GM20431 (cell line): ENCODE data around the gene HCST.
"Not testable (repeated sequence)": the region's sequence is repeated elsewhere in the genome, so short reads cannot be mapped to it uniquely, and the experiment has no call there.

Experiments
- in situ Hi-C: fragments of 300-500 bp; cut with MseI, MboI; formaldehyde crosslinking; loops from one replicate; pipeline ENCODE4 v1.15.0; 2020; ENCODE audit warnings: low sequenced_read_pairs; ENCODE audit not compliant: unreplicated experiment

The HCST gene

DNA sequence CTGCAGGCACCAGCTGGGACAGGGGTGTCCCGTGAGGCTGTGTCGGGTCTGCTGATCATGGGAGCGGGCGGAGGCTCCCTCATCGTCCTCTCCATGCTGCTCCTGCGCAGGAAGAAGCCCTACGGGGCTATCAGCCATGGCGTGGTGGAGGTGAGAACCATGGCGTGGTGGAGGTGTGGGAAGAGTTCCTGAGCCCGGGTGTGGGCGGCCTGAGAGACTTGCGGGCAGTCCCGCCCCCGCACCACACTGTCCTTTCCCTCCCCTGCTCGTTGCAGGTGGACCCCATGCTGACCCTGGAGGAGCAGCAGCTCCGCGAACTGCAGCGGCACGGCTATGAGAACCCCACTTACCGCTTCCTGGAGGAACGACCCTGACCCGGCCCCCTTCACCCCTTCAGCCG is 23.3 kb upstream of the HCST start:
- in situ Hi-C loops = no loop called here

DNA sequence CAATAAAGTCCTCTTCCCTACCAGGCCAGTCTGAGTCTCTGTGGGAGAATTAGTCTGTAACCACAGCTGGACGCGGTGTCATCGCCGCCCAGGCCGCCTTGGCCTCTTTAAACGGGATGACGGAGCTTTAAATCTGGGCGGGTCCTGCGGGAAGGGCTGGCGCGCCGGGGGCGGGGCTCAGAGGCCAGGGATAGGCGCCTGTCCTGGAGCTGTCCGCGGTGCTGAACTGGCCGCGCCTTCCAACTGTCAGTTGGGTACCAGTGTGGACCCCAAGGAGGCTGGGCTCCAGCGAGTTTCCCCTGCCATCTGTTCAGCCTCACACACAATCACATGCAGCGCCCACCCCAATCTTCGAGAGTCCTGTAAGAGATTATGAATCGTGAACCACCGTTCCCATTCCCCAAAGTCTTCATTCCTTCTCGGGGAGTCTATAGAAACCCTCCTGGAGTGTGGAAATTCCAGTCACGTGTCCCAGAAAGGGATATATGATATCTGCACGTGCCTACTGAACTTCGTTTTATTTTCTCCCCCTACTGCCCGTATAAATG is 22.5 kb upstream of the HCST start:
- in situ Hi-C loops = no loop called here

- in situ Hi-C loops = no loop called here
Observed at GRCh38 chr19:35882114-35882832, 20.1 kb upstream of the HCST start.

- in situ Hi-C loops = no loop called here
Observed at GRCh38 chr19:35883882-35884281, 18.4 kb upstream of the HCST start.

- in situ Hi-C loops = loop anchor here (5.0 kb wide), 1 partner anchor 47 kb away; no protein-coding TSS in a partner anchor
Observed at GRCh38 chr19:35885225-35885738, 17.0 kb upstream of the HCST start.

DNA sequence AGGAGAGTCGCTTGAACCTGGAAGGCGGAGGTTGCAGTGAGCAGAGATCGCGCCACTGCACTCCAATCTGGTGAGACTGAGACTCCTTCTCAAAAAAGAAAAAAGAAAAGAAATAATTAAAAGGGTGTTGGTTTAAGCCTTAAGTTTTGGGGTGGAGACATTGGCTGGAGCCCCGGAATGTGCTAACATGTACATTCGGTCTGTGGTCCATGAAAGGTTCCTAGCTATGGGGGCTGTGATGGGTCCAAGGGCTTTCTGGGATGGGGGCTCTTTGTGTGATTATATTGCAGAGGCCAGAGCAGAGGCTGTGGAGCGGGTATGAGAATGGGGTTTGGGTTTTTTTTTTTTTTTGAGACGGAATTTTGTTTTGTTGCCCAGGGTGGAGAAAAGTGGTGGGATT is 16.4 kb upstream of the HCST start:
- in situ Hi-C loops = loop anchor here (5.0 kb wide), 1 partner anchor 46 kb away; no protein-coding TSS in a partner anchor

DNA sequence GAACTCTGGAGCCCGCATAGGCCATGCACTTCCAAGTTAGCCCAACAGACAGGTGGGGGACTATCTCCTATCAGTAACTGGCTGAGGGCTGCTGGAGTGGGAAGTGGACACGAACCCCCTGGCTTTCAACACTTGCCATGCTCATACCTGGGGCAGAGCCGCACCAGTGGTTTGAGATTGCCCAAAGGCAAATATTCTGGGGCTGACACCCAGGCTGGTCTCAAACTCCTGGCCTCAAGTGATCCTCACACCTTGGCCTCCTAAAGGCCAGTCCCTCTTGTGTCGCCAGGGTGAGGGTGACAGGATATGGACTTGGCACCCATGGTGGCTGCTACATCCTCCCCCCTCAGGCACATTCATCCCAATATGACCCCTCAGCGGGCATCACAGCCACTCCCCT is 15.1 kb upstream of the HCST start:
- in situ Hi-C loops = loop anchor here (5.0 kb wide), 1 partner anchor 45 kb away; no protein-coding TSS in a partner anchor

GRCh38 chr19:35888398-35888797 is 13.9 kb upstream of the HCST start:
- in situ Hi-C loops = loop anchor here (5.0 kb wide), 1 partner anchor 44 kb away; no protein-coding TSS in a partner anchor

- in situ Hi-C loops = loop anchor here (5.0 kb wide), 1 partner anchor 43 kb away; no protein-coding TSS in a partner anchor
Observed at GRCh38 chr19:35889370-35890112, 12.8 kb upstream of the HCST start.

- in situ Hi-C loops = no loop called here
Observed at GRCh38 chr19:35890113-35890650, 12.1 kb upstream of the HCST start.

DNA sequence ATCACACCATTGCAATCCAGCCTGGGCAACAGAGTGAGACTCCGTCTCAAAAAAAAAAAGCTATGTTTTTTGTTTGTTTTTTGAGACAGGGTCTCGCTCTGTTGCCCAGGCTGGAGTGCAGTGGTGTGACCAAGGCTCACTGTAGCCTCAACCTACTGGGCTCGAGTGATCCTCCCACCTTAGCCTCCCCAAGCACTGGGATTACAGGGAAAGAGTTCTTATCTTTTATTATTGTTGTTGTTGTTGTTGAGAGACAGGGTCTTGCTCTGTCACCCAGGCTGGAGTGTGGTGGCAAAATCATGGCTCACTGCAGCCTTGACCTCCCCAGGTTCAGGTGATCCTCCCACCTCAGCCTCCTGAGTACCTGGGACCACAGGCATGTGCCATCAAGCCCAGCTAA is 10.5 kb upstream of the HCST start:
- in situ Hi-C loops = not testable (repeated sequence)

DNA sequence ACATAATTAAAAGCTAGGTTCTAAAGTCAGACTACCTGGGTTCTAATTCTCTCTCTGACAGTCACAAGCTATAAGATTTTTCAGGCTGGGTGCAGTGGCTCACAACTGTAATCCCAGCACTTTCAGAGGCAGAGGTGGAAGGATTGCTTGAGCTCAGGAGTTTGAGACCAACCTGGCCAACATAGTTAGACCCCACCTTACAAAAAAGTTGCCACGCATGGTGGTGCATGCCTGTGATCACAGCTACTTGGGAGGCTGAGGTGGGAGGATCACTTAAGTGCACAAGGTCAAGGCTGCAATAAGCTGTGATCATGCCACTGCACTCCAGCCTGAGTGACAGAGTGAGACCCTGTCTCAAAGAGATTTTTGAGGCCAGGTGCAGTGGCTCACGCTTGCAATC is 8.0 kb upstream of the HCST start:
- in situ Hi-C loops = no loop called here

GRCh38 chr19:35895911-35896642 is 6.3 kb upstream of the HCST start:
- in situ Hi-C loops = no loop called here

- in situ Hi-C loops = no loop called here
Observed at GRCh38 chr19:35896643-35897040, 5.7 kb upstream of the HCST start.

- in situ Hi-C loops = no loop called here
Observed at GRCh38 chr19:35897706-35898451, 4.5 kb upstream of the HCST start.

GRCh38 chr19:35898499-35898809 is 3.9 kb upstream of the HCST start:
- in situ Hi-C loops = no loop called here

DNA sequence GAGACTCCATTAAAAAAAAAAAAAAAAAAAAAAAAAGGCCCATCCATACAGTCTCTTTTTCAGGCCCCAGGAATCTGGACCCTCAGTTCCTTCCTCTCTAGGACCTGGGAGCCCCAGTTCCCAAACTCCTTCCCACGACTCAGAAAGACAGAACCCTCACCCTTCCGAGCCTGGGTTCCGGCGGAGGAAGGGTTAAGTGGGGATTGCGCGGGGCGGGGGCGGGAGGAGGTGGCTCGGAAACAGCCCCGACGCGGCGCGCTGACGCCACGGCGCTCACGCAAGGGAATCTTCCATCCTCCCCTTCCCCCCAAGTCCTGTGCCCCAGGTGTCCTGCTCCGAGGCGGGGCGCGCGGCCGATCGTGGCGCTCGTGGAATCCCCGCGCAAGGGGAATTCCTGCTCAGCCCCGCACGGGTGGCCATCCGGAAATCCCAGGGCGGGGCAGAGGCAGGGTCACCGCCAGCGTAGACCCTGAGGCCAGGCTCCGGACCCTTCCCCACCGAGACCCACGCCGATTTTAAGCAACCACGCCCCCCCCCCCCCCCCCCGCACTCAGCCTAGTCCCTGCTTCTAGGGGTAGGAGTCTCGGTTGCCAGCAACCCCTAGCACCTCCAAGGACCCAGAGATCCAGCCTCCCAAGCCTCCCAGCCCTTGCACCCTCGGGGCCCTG is 2.6 kb upstream of the HCST start:
- in situ Hi-C loops = no loop called here

DNA sequence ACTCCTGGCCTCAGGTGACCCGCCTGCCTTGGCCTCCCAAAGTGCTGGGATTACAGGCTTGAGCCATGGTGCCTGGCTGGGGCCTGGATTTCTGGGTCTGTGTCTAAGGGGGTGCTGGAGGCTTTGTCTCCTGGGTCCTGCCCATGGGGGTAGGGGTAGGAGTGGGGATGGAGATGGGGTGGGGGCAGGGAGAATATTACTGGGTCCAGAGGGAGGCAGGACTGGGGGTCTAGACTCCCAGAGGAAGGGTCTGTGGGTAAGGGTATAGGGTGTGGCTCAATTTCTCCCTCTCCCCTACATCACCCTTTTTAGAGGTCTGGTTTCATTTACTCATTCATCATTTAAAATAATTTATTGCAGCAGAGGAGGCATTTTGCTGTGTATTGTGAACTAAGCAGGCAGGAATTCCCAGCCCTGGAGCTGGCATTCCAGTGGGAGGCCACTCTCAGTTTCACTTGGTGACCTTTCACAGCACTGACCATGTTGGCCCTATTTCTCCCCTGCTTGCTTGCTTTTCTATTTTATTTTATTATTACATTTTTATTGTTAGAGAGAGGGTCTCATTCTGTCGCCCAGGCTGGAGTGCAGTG is 1.2 kb upstream of the HCST start:
- in situ Hi-C loops = no loop called here
